Omental fat pad (tissue), 4 donors: ENCODE measurements around the gene POGZ. TPM values are rescaled to one million over a fixed set of nuclear protein-coding genes. Genes with fewer than 3 reads are reported as not detected.

ENCODE experiments used
- ATAC-seq: fragments of 150-250 bp; one replicate; pipeline ENCODE4 v1.9.1; 2016; ENCODE audit warnings: mild to moderate bottlenecking, moderate library complexity; ENCODE audit not compliant: low FRiP score
- DNase-seq: peaks from one replicate; pipeline ENCODE4 v3.0.0-alpha.2; 2019; ENCODE audit warnings: low spot score
- total RNA-seq, 4 donors: library from RNA; depleted of rRNA; stranded (reverse); fragments of >200 nt; gene quantifications; one replicate each; pipeline ENCODE4 v1.1.0, GENCODE V29; 2016
- TF ChIP-seq, protein P1 (sequence below), 3 donors: fragments of 450-650 bp; IDR thresholded peaks; one replicate each; pipeline ENCODE4 v1.5.1; 2016 to 2017; ENCODE audit warnings: antibody characterized with exemption in 3 of 3, mild to moderate bottlenecking in 3 of 3, moderate library complexity in 2 of 3

The POGZ gene
- total RNA-seq, 4 donors from 2014 or later, result 32.9 to 60.8 (median 40.1) TPM

DNA sequence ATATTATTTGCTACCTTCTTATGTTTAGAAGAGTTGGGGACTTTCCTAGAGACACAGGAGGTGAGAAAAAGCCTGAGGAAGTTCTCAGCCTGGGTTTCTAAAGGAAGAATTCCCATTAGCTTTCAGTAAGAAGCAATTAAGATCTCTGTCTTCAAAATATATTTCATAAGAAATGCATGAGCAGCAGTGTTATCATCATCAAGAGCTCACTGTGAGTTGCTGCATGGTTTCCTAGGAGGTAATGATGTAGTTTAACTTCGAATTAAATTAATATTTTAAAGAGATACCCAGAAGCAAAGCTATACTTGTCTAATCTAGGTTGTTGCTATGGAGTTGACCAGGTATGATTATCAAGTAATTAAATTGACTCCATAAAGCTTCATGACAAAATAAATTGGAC lies 5.7 kb upstream of the POGZ start:
- no peak for DNase-seq
- TF ChIP-seq, protein P1, sequence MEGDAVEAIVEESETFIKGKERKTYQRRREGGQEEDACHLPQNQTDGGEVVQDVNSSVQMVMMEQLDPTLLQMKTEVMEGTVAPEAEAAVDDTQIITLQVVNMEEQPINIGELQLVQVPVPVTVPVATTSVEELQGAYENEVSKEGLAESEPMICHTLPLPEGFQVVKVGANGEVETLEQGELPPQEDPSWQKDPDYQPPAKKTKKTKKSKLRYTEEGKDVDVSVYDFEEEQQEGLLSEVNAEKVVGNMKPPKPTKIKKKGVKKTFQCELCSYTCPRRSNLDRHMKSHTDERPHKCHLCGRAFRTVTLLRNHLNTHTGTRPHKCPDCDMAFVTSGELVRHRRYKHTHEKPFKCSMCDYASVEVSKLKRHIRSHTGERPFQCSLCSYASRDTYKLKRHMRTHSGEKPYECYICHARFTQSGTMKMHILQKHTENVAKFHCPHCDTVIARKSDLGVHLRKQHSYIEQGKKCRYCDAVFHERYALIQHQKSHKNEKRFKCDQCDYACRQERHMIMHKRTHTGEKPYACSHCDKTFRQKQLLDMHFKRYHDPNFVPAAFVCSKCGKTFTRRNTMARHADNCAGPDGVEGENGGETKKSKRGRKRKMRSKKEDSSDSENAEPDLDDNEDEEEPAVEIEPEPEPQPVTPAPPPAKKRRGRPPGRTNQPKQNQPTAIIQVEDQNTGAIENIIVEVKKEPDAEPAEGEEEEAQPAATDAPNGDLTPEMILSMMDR (IDR thresholded peaks at IDR 0.05), result no peak
- ATAC-seq, result no peak

DNA sequence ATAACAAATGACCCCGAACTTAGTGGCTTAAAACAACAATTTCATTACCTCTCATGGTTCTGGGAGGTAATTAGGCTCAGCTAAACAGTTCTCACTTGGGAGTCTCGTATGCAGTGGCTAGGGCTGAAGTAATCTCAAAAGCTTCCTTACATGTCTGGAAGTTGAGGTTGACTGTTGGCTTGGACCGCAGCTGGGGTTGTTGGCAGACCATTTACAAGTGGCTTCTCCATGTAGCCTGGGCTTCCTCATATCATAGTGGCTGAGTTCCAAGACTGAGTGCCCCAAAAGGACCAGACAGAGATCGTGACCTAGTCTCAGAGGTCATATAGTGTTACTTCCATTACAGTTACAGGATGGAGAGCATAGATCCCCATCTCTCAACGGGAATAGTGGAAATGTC lies 2.4 kb upstream of the POGZ start:
- DNase-seq, result no peak
- ATAC-seq, result no peak
- TF ChIP-seq, protein P1 (IDR thresholded peaks at IDR 0.05), result no peak

DNA sequence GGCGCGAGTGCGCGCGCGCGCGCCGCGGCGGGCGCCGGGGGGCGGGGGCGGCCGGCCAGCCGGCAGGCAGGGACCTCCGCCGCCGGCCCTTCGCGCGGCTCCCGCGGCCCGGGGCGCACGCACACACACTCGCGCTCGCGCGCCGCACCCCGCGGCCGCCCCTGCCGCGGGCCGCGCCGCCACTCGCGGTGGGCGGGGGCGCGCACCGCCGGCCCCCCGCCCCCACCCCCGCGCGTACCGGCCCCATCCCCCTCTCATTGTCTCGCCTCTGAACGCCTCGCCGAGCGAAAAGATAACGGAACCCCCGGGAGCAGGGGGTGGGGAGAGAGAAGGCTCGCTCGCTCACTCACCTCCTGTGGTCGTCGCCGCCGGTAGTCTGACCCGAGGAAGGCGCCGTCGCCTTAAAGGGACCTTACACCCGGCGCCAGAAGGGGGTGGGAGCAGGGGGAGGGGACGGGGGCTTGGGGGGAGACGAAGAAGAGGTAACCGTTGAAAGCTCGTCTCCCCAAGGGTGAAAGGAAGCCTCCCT lies 428 bp downstream of the POGZ start:
- TF ChIP-seq, protein P1 (IDR thresholded peaks at IDR 0.05), result no peak
- DNase-seq (no peak), ATAC-seq (peak; percentile 52)

DNA sequence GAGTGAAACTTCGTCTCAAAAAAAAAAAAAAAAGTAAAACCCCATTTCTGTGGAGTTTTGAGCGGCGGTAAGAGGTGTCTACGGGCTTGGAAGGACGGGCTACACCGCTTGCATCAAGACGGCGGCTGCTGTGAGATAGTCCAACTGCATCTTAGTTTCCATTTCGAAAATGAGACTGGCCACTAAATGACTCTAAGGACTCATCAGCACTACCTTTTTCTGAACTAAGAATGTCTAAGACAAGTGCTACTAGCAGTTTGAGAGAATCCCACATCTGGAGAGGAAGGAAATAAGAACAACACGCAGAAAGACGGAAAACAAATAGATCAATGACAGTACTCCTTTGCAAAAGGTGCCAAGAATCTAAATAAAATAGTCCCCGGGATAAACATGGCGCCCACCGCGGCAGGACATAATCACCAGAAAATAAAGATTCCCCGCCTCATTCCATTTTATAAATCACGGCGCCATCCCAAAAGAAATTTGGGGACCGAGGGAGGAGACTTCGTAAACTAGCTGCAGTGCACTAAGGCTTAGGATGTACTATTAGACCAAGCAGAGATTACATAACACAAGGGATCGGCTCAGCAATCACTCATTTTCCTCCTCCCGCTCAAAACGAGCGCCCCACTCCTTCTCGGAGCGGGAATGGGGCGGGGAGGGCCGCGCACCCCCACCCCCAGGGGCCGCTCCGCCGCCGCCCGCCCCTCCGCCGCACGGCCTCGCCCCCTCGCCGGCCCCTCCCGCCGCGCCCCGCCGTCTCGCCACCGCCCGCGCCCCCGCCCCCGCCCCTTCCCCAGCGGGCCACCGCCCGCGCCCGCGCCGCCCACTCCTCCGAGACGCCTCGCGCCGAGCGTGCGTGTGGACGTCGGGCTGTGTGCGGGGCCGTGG lies 1.1 kb downstream of the POGZ start:
- ATAC-seq (peak; percentile 87), DNase-seq (no peak)
- TF ChIP-seq, protein P1 (IDR thresholded peaks at IDR 0.05), result no peak

DNA sequence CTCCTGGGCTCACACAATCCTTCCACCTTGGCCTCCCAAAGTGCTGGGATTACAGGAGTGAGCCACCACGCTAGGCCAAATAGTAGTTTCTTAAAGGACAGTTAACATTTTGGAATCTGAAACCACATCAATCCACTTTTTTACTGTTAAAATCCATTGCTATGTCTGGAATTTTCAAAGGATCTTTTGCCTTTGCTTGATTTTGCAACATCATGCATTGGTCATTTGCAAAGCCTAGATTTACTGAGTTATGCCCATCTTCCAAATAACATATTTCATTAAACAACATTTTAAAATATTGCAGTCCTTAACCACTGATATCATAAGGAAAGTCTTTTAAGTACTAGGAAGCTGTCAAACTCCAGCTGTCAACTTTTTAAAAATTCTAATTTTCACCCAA lies 3.3 kb downstream of the POGZ start:
- TF ChIP-seq, protein P1 (IDR thresholded peaks at IDR 0.05), result no peak
- DNase-seq (no peak), ATAC-seq (no peak)

DNA sequence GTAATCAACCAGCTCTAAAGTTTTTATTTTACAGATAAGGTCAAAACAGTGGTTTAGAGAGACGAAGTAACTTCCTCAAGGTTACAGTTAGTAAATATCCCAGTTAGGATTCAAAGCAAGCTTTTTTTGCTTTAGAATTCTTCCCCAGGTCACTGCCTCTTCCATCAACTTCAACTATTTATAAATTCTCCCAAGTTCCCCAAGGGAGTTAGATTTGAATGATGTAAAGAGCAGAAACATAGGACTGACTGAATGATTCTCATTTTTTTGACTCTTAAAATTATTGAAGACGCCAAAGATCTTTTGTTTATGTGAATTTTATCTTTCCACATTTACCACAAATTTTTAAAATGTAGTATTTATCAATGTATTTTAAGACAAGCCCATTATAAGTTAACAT lies 4.1 kb downstream of the POGZ start:
- ATAC-seq (no peak), DNase-seq (no peak)

More for the DNA sequence above, 4.1 kb downstream of the POGZ start:
- TF ChIP-seq, protein P1 (IDR thresholded peaks at IDR 0.05), result no peak
